Activated T-helper 9 cell treated with anti-CD3 and anti-CD28 coated beads, Interleukin-2, amount 50 U/mL, for 16 hours (primary cell): ENCODE results near the gene ACLY.
"Not testable (repeated sequence)": the region's sequence is repeated elsewhere in the genome, so short reads cannot be mapped to it uniquely, and the experiment has no call there.

Experiments
- DNase-seq: peaks from one replicate; pipeline ENCODE4 v3.0.0-alpha.2; 2020; ENCODE audit warnings: low read depth

The ACLY gene

DNA sequence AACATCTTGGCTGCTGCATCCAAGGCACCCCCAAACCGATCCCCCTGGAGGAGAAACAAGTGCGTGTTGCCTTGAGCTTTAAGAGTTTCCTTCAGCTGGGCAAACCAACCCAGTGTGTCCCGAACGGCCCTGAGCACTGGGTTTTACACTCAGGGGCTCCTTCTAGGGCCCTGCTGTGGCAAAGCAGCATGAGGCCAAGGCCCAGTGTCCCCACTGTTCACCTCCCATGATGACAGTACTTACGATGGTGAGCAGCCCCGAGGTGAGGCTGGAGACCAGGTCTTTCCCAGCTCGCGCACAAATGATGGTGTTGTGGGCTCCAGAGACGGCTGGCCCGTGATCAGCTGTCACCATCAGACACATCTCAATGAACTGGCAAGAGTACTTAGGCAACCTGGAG is 47.0 kb downstream of the ACLY start:
- no peak for DNase-seq

- no peak for DNase-seq
Observed at GRCh38 chr17:41870627-41871026, 48.1 kb downstream of the ACLY start.

DNA sequence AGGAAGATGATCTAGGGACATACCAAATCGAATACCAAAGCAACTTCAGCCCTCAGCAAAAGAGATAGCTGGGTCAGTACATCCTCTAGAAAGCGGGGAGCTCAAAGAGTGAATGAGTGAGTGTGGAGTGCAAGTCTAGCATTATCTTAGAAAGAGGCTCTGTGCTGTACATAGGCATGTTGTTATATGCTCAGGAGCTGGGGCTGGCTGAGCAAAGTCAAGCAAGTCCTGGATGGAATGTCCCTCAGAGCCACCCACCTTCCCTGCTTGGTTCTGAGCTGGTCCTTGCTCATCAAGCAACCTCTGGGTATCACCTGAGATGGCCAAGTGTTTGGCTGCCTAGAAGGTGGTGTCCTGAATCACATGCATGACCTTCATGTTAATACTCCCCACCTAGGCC is 48.7 kb downstream of the ACLY start:
- no peak for DNase-seq

DNA sequence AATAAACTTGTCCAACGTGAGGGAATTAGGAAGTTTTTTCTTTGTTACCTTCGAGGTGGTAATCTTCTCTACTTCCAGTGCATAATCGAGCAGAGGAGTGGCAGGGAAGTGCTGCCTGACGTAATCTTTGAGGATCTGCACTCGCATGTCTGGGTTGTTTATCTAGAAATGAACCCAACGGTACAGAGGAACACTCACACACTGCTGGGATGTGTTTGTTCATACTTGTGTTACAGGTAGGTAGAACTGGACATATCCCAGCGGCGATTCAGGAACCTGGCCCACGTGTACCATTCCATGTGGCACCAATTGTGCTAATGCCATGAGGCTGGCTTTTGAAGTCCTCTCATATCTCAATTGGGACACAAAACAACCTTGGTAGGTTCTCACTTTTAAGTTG is 49.3 kb downstream of the ACLY start:
- no peak for DNase-seq

DNA sequence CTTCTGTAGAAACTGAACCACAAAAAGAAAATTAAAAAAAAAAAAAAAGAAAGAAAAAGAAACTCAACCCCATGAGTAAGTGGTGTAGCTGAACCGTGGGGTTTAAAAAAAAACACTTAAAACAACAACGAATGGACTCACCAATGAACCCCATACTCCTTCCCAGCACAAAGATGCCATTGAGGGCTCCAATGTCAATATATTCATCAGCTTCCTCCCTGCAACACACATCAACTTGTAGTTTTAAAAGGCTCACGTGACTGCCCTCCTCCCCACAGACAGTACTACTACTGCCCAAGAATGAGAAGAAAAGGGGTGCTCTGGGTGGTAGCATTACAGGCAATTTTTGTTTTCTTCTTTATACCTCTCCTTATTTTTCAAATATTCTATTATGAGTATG is 50.2 kb downstream of the ACLY start:
- DNase-seq: no peak

GRCh38 chr17:41865596-41865893 is 53.2 kb downstream of the ACLY start:
- DNase-seq: no peak

DNA sequence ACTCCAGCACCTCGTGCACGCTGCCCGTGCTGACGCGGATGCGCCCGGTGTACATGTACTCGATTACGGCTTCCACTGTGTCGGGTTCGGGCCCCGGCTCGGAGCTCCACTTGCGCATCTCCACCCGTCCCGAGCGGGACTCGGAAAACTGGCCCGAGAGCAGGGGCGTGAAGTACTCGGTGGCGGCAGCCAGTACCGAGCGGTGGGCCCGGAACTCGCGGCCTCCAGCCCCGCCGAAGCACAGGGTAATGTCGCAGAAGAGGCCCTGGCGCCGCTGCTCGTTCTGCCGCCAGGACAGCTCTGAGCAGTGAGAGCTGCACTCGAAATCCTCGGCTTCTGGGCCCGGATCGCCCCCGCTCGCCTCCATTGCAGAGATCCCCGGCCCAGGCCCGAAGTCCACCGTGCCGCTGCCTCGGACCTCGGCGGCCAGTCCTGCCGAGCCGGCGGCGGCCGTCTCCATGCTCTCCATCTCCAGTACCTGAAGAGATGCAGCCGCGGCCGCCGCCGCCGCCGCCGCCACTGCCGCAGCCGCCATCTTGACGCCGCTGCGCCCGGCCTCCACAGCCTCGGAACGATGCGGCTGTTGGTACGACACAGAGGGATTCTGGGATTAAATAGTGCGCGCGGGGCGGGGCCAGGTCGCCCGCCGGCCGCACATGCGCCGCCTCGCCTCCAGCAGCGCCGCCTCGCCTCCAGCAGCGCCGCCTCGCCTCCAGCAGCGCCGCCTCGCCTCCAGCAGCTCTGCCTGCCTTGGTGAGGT is 53.7 kb downstream of the ACLY start, which contains the start of gene KLHL11:
Gene KLHL11, minus strand, starts transcription at position 588 of the 760 bp plus-strand sequence. Its CDS starts 53 bp downstream, at position 535.
- DNase-seq: peak; percentile 86

- DNase-seq: peak; percentile 55
Observed at GRCh38 chr17:41864498-41864835, 54.3 kb downstream of the ACLY start.

DNA sequence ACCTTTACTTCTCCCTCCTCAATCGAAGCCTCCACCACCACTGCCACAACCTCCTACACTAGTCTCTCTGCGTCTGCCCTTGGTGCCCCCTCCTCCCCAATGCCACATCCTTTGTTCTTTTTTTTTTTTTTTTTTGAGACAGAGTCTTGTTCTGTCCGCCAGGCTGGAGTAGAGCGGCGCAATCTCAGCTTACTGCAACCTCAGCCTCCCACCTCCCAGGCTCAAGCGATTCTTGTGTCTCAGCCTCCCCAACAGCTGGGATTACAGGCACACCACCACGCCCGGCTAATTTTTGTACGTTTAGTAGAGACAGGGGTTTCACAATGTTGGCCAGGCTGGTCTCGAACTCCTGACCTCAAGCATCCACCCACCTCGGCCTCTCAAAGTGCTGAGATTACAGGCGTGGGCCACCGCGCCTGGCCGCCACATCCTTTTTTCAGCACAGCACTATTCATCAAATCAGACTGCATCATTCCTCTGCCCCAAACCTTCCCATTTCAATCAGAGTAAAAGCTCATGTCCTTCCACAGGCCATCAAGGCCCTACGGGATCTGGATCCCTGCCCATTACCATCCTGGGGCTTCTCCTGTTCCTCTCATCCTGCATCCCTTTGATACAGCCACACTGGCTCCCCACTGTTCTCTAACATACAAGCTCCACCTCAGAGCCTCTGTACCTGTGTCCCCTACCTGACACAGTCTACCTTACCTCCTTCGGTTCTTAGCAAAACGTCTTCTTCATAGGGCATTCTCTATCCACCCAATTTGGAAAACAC is 55.5 kb downstream of the ACLY start:
- DNase-seq: no peak

DNA sequence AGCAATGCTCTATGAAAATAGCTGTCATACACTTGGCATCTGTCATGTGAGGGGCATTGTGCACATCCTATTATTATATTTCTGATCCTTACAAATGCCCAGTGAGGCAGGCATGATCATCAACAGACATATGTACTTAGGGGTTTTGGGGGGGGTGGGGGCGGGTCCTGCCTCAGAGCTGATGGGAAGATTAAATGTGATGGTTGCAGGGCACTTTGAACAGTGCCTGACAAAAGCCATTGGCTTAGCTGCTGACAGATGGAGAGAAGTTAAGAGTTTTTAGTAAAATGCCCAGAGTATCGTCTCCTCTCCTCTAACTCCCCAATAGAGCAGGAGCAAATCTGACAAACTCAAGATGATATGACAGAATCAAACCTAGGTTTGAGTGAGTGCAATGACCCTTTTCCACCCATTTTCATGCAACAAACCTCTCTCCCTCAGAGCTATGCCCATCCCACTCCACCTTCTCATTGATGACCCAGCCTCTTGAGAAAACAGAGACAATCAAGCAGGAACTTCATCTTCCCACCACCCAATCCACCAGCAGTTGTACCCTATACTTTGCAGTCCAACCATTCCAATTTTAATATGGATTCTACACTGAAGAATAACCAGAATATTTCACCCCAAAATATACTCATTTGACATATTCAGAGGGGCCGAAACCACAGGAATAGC is 58.4 kb downstream of the ACLY start:
- no peak for DNase-seq

GRCh38 chr17:41851382-41851781 is 67.4 kb downstream of the ACLY start:
- not testable (repeated sequence) for DNase-seq

DNA sequence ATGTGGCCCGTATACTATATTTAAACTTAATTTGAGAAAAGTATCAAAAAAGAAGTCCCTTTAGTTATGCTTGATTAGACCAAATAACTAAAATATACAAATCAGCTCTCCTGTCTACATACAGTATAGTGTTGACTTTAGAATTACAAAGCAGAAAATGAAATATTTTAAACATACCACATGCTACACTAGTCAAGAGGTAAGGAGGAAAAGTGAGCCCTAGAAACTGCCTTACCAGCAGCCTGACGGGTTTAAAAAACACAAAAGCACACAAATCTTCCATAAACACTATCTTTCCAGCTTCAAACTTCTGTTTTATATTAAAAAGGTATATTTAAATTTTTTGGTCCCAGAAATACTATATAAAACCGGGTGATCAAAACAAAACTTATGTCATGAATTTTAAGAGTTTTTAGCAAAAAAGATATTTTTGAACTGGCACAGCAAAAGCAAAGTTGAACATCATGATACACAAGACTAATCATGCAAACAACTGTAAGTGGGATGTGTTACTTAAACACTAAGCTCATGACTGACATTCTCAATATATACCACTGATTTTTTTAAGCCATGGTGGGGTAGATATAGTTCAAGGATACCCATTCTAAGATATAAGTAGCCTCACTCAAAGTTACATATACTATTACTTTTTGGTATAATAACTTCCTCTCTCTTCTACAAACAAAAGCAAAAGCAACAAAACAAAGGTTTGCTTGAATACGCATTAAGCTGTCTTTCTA is 69.3 kb downstream of the ACLY start:
- DNase-seq: no peak

DNA sequence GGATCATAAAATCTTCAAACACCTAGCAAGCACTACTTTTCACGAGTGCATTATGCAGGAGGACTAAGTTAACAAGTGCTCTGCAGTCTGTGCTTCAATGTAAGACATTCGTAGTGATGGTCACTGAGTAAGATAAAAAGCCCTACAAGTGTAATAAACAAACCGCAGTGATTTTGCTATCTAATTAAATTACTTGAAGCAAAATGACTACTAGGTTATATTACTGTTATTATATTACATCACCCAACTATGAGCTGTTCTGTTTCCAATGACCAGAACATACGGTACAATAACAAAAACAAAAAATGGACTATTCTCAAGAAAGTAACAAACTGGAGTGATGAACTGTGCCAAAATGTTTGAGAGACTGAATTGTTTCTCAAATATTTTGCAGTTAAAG is 70.0 kb downstream of the ACLY start:
- no peak for DNase-seq

GRCh38 chr17:41844971-41845370 is 73.8 kb downstream of the ACLY start:
- DNase-seq: no peak

DNA sequence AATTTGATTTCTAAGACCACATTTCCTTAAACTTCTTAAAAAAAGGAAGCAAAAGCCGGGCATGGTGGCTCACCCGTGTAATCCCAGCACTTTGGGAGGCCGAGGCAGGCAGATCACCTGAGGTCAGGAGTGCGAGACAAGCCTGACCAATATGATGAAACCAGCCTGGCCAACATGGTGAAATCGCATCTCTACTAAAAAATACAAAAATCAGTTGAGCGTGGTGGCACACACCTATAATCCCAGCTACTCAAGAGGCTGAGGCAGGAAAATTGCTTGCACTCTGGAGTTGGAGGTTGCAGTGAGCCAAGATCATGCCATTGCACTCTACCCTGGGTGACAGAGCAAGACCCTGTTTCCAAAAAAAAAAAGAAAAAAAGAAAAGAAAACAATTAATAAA is 78.0 kb downstream of the ACLY start:
- DNase-seq: not testable (repeated sequence)

GRCh38 chr17:41839448-41839847 is 79.3 kb downstream of the ACLY start:
- not testable (repeated sequence) for DNase-seq

- no peak for DNase-seq
Observed at GRCh38 chr17:41837761-41838538, 80.8 kb downstream of the ACLY start, which contains the start of gene KLHL10. Gene KLHL10, plus strand, starts transcription at chr17:41837825. Its CDS starts 108 bp downstream, at chr17:41837933.

DNA sequence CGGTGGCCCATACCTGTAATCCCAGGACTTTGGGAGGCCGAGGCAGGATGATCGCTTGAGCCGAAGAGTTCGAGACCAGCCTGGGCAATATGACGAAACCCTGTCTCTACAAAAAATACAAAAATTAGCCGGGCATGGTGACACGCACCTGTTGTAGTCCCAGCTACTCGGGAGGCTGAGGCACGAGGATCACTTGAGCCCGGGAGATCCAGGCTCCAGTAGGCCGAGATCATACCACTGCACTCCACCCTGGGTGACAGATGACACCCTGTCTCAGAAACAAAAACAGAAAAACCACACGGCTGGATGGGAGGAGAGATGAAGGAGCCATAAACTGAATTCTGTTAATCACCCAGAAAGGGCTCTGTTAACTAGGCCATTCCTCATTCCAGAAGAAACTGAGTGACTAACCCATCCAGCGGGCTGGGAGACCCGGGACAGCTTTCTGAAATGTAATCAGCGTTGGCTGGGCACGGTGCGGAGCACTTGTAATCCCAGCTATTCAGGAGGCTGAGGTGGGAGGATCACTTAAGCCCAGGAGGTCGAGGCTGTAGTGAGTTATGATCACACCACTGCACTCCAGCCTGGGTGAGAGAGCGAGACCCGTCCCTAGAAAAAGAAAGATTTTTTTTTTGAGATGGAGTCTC is 82.1 kb downstream of the ACLY start:
- DNase-seq: no peak

- peak; percentile 36 for DNase-seq
Observed at GRCh38 chr17:41835800-41836549, 82.8 kb downstream of the ACLY start, which contains the start of gene NT5C3B. Gene NT5C3B, minus strand, starts transcription at chr17:41836232. Its CDS starts 39 bp downstream, at chr17:41836193.

- DNase-seq: no peak
Observed at GRCh38 chr17:41835214-41835799, 83.4 kb downstream of the ACLY start.
